Measurements from ENCODE around the gene CAMTA1. TPM values are rescaled to one million over a fixed set of nuclear protein-coding genes. Genes with fewer than 3 reads are reported as not detected.

CAMTA1 gene
- total RNA-seq, 1 experiment from 2014 or later = 102 TPM

GRCh38 chr1:7339014-7339413 lies 553.8 kb downstream of the CAMTA1 start:
- Histone ChIP-seq H3K36me3 (replicated peaks; ENCODE audit: control insufficient read depth, insufficient read depth, low read length) (no peaks in the 10 kb centered on the region), H3K4me3 (ENCODE audit: insufficient read depth, low read depth, low read length) (no peak overlapping the region), H3K27me3 (ENCODE audit: control insufficient read depth, insufficient read depth, low read length) (no peaks in the 10 kb centered on the region)
- no peak for DNase-seq

- DNase-seq = no peak
- Histone ChIP-seq H3K27me3 (ENCODE audit: control insufficient read depth, insufficient read depth, low read length) (no peaks in the 10 kb centered on the region), H3K36me3 (replicated peaks; ENCODE audit: control insufficient read depth, insufficient read depth, low read length) (no peaks in the 10 kb centered on the region), H3K4me3 (ENCODE audit: insufficient read depth, low read depth, low read length) (no peak overlapping the region)
Measured at GRCh38 chr1:7339953-7340352, 554.7 kb downstream of the CAMTA1 start.

GRCh38 chr1:7341145-7341905 lies 556.1 kb downstream of the CAMTA1 start:
- Histone ChIP-seq H3K36me3 (replicated peaks; ENCODE audit: control insufficient read depth, insufficient read depth, low read length) (no peaks in the 10 kb centered on the region), H3K4me3 (ENCODE audit: insufficient read depth, low read depth, low read length) (no peak overlapping the region), H3K27me3 (ENCODE audit: control insufficient read depth, insufficient read depth, low read length) (no peaks in the 10 kb centered on the region)
- no peak for DNase-seq

DNA sequence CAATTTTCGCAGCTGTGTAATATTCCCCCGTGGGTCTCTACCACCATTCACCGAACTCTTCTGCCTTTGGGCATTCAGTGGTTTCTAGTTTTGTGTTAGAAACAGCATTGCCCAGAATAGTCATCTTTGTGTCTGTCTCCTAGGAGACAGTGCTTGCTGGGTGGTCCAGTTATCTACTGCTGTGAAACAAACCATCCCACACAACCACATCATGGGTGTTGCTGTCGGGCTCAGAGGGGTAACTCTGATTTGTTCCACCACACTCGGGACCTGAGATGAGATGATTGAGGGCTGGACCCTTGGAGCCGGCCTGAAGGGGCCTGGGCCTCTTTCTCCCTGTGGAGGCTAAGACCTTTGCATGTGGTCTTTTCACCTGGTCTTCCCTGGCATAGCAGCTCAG lies 558.6 kb downstream of the CAMTA1 start:
- DNase-seq = no peak
- Histone ChIP-seq H3K27me3 (ENCODE audit: control insufficient read depth, insufficient read depth, low read length) (no peaks in the 10 kb centered on the region), H3K4me3 (ENCODE audit: insufficient read depth, low read depth, low read length) (no peak overlapping the region), H3K36me3 (replicated peaks; ENCODE audit: control insufficient read depth, insufficient read depth, low read length) (no peaks in the 10 kb centered on the region)

DNA sequence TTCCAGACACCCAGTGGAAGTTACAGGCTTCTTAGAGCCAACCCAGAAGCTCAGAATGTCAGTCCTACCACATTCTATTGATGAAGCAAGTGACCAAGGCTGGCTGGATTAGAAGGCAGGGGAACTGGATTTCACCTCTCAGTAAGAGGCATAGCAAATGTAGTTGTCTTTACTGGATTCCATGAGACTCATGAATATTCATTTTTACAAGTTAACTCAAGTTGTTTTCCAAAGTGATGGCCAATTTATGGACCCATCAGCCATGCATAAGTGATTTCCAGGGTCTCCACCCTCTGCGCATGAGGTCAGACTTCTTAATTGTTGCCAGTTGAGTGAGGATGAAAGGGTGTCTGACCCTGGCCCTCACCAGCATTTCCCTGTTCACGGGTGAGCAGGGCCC lies 559.0 kb downstream of the CAMTA1 start:
- H3K4me3 ChIP-seq (ENCODE audit: insufficient read depth, low read depth, low read length) = no peak overlapping the region
- H3K27me3 ChIP-seq (ENCODE audit: control insufficient read depth, insufficient read depth, low read length) = no peaks in the 10 kb centered on the region
- DNase-seq = no peak
- no peaks in the 10 kb centered on the region for H3K36me3 ChIP-seq (replicated peaks; ENCODE audit: control insufficient read depth, insufficient read depth, low read length)

DNA sequence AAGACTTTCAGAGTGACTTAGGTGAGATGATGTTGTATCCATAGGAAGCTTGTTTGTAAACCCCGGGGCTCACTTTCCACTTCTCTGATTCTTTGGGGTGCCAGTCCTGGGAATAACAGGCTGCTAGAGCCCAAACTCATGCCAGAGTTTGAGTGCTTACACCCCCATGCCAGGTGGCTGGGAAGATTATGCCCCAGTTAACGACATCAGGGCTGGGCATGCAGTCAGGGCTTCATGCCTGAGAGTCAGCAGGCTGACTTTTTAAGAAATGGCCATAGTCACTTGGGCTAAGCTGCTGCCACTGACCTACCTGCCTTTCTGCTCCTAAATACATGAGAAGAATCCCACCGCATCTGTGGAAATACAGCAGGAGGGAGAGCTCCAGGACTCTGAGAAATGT lies 560.3 kb downstream of the CAMTA1 start:
- DNase-seq = no peak
- Histone ChIP-seq H3K36me3 (replicated peaks; ENCODE audit: control insufficient read depth, insufficient read depth, low read length) (no peaks in the 10 kb centered on the region), H3K27me3 (ENCODE audit: control insufficient read depth, insufficient read depth, low read length) (no peaks in the 10 kb centered on the region), H3K4me3 (ENCODE audit: insufficient read depth, low read depth, low read length) (no peak overlapping the region)

DNA sequence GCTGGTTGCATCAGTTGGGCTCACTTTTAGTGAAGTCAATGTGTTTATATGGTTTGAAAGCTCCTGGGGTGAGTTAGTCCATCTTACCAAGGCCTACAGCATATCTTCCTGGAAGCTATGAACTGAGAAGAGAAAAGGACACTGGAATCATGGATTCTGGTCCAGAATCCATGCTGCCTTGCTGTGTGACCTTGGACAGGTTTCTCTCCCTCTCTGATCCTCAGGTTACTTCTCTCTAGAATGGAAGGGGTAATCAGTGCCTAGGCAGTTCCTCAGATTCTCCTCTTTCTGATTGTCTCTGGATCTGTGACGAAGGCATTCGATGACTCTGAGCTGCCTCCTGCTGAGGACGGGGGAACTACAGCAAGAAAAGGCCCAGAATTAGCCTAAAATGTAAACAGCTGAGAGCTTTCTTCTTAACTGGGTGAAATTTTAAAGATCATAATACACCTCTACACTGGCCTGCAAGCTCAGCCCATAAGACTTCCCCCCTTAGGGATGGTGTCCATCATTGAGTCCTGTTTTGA lies 560.9 kb downstream of the CAMTA1 start:
- H3K4me3 ChIP-seq (ENCODE audit: insufficient read depth, low read depth, low read length) = no peak overlapping the region
- peak; percentile 65 for DNase-seq
- H3K36me3 ChIP-seq (replicated peaks; ENCODE audit: control insufficient read depth, insufficient read depth, low read length) = no peaks in the 10 kb centered on the region
- H3K27me3 ChIP-seq (ENCODE audit: control insufficient read depth, insufficient read depth, low read length) = no peaks in the 10 kb centered on the region

DNA sequence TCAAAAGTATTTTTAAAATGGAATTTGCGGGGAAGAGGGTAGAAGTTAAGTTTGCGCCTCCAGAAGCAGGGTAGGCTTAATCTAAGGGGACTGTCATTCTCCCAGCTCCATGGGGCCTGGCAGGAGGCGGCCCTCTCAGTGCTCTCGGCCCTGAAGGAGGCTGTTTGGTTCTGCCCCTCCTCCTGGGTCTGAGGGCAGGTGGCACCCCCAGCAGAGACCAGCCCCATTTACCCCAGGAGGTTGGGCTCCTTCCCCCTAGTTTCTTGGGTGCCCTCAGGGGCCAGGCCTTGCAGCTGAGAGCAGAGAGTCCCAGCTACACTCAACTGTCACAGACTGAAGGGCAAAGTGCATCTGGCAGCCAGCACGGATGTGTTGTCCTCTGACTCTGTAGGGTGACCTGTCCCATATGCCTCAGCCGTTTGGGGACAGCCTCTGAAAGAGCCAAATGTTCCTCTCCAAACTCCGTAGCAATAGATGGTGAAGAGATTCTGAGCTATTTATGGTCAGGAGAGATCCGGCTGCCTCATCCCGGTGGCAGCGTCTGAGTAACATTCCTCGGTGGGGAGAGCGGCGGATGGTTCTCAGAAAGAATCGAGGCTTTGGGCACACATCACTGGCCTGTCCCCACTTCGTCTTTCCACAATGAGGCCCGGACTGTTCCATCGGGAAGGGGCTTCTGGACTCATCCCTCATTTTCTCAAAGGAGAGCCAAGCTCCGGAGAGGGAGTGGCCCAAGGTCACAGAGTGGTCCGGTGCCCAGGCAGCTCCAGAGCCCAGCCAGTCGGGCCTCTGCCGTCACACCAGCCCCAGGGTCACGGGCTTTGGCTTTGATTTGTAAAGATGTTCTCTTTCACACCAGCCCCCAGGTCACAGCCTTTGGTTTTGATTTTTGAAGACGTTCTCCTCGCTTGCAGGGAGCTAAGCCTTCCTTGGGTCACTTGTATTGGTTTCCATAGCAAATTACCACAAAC lies 561.6 kb downstream of the CAMTA1 start:
- DNase-seq = no peak
- Histone ChIP-seq H3K27me3 (ENCODE audit: control insufficient read depth, insufficient read depth, low read length) (no peaks in the 10 kb centered on the region), H3K4me3 (ENCODE audit: insufficient read depth, low read depth, low read length) (no peak overlapping the region), H3K36me3 (replicated peaks; ENCODE audit: control insufficient read depth, insufficient read depth, low read length) (no peaks in the 10 kb centered on the region)

GRCh38 chr1:7348073-7348472 lies 562.8 kb downstream of the CAMTA1 start:
- no peaks in the 10 kb centered on the region for H3K27me3 ChIP-seq (ENCODE audit: control insufficient read depth, insufficient read depth, low read length)
- DNase-seq = no peak
- H3K4me3 ChIP-seq (ENCODE audit: insufficient read depth, low read depth, low read length) = no peak overlapping the region
- no peaks in the 10 kb centered on the region for H3K36me3 ChIP-seq (replicated peaks; ENCODE audit: control insufficient read depth, insufficient read depth, low read length)

GRCh38 chr1:7348580-7348979 lies 563.3 kb downstream of the CAMTA1 start:
- no peak for DNase-seq
- H3K36me3 ChIP-seq (replicated peaks; ENCODE audit: control insufficient read depth, insufficient read depth, low read length) = no peaks in the 10 kb centered on the region
- H3K27me3 ChIP-seq (ENCODE audit: control insufficient read depth, insufficient read depth, low read length) = no peaks in the 10 kb centered on the region
- no peak overlapping the region for H3K4me3 ChIP-seq (ENCODE audit: insufficient read depth, low read depth, low read length)

- H3K27me3 ChIP-seq (ENCODE audit: control insufficient read depth, insufficient read depth, low read length) = no peaks in the 10 kb centered on the region
- H3K36me3 ChIP-seq (replicated peaks; ENCODE audit: control insufficient read depth, insufficient read depth, low read length) = no peaks in the 10 kb centered on the region
- H3K4me3 ChIP-seq (ENCODE audit: insufficient read depth, low read depth, low read length) = no peak overlapping the region
- DNase-seq = no peak
Measured at GRCh38 chr1:7350804-7351203, 565.5 kb downstream of the CAMTA1 start.

- DNase-seq = no peak
- Histone ChIP-seq H3K36me3 (replicated peaks; ENCODE audit: control insufficient read depth, insufficient read depth, low read length) (no peaks in the 10 kb centered on the region), H3K4me3 (ENCODE audit: insufficient read depth, low read depth, low read length) (no peak overlapping the region), H3K27me3 (ENCODE audit: control insufficient read depth, insufficient read depth, low read length) (no peaks in the 10 kb centered on the region)
Measured at GRCh38 chr1:7351649-7352048, 566.4 kb downstream of the CAMTA1 start.

GRCh38 chr1:7352364-7352763 lies 567.1 kb downstream of the CAMTA1 start:
- DNase-seq = no peak
- Histone ChIP-seq H3K27me3 (ENCODE audit: control insufficient read depth, insufficient read depth, low read length) (no peaks in the 10 kb centered on the region), H3K4me3 (ENCODE audit: insufficient read depth, low read depth, low read length) (no peak overlapping the region)

GRCh38 chr1:7352974-7353373 lies 567.7 kb downstream of the CAMTA1 start:
- DNase-seq = no peak
- H3K27me3 ChIP-seq (ENCODE audit: control insufficient read depth, insufficient read depth, low read length) = no peaks in the 10 kb centered on the region
- H3K4me3 ChIP-seq (ENCODE audit: insufficient read depth, low read depth, low read length) = no peak overlapping the region
- H3K36me3 ChIP-seq (replicated peaks; ENCODE audit: control insufficient read depth, insufficient read depth, low read length) = no peaks in the 10 kb centered on the region

More at GRCh38 chr1:7352364-7352763, 567.1 kb downstream of the CAMTA1 start:
- H3K36me3 ChIP-seq (replicated peaks; ENCODE audit: control insufficient read depth, insufficient read depth, low read length) = no peaks in the 10 kb centered on the region

GRCh38 chr1:7355646-7356045 lies 570.4 kb downstream of the CAMTA1 start:
- no peaks in the 10 kb centered on the region for H3K36me3 ChIP-seq (replicated peaks; ENCODE audit: control insufficient read depth, insufficient read depth, low read length)
- DNase-seq = no peak
- no peak overlapping the region for H3K4me3 ChIP-seq (ENCODE audit: insufficient read depth, low read depth, low read length)
- H3K27me3 ChIP-seq (ENCODE audit: control insufficient read depth, insufficient read depth, low read length) = no peaks in the 10 kb centered on the region
